Body of pancreas (tissue), 4 donors: ENCODE data around the gene TBC1D3G. TPM values are rescaled to one million over a fixed set of nuclear protein-coding genes. Genes with fewer than 3 reads are reported as not detected.
"Not testable (repeated sequence)": the region's sequence is repeated elsewhere in the genome, so short reads cannot be mapped to it uniquely, and the experiment has no call there.

Experiments used
- ATAC-seq: fragments of 150-250 bp; one replicate; pipeline ENCODE4 v1.9.1; 2016
- DNase-seq, 4 donors: peaks; one replicate each; pipeline ENCODE4 v3.0.0-alpha.2; 2019
- H3K27ac ChIP-seq, 4 donors: fragments of 200-600 bp; sonication (generic); 1 replicate in 3 of 4; 2 replicates in 1 of 4; pipeline versions ENCODE4 v1.5.1 to v1.6.1; 2016 to 2019; ENCODE audit warnings: mild to moderate bottlenecking in 1 of 4, mixed read lengths in 1 of 4, moderate library complexity in 1 of 4
- H3K27me3 ChIP-seq, 2 donors: fragments of 200-600 bp; sonication (generic); one replicate each; pipeline ENCODE4 v1.6.0; 2016; ENCODE audit warnings: mild to moderate bottlenecking in 1 of 2
- H3K36me3 ChIP-seq, 2 donors: fragments of 200-600 bp; sonication (generic); replicated peaks in 1 of 2; 2 replicates each; pipeline ENCODE4 v1.5.1; 2016; ENCODE audit warnings: low read depth in 2 of 2; ENCODE audit not compliant: insufficient read depth in 1 of 2
- H3K4me1 ChIP-seq: fragments of 200-600 bp; sonication (generic); one replicate; pipeline ENCODE4 v1.6.0; 2016
- H3K4me3 ChIP-seq, 2 donors: fragments of 200-600 bp; sonication (generic); 1 replicate in 1 of 2; 2 replicates in 1 of 2; pipeline ENCODE4 v1.5.1; 2016 to 2019
- H3K9me3 ChIP-seq, 3 donors: fragments of 200-600 bp; sonication (generic); 1 replicate in 2 of 3; 2 replicates in 1 of 3; pipeline ENCODE4 v1.5.1; 2016
- WGBS, 2 donors: methylation state at CpG; one replicate each; pipeline ENCODE4 v1.1.5; 2017; 5-methylcytosine and 5-hydroxymethylcytosine counted together
- intact Hi-C: fragments of 100-400 bp; cut with DNase I; formaldehyde crosslinking; loops from one replicate; pipeline ENCODE4 v1.15.1; 2023
- small RNA-seq: library from RNA; depleted of rRNA; stranded (forward); fragments of <200 nt; gene quantifications from one replicate; pipeline ENCODE3, GENCODE V24; 2016
- total RNA-seq, 2 donors: library from RNA; depleted of rRNA; stranded (reverse); fragments of >200 nt; gene quantifications; one replicate each; pipeline ENCODE4 v1.1.0, GENCODE V29; 2016

Gene TBC1D3G
- total RNA-seq, result not detected

GRCh38 chr17:36323584-36323983 is at the start of gene TBC1D3G:
TSS of gene TBC1D3G (plus strand) at chr17:36323884. CDS start at chr17:36325412, 1,528 bp downstream.
- H3K27me3 ChIP-seq, H3K4me3 ChIP-seq, ATAC-seq, H3K9me3 ChIP-seq, H3K4me1 ChIP-seq, H3K36me3 ChIP-seq, intact Hi-C loops, H3K27ac ChIP-seq, DNase-seq: not testable (repeated sequence)
- no CpG with 5 or more reads among the region's 9 CpGs for WGBS, 2 donors

GRCh38 chr17:36283256-36283655 is 40.4 kb upstream of the TBC1D3G start:
- intact Hi-C loops, H3K4me1 ChIP-seq, H3K9me3 ChIP-seq, H3K36me3 ChIP-seq, H3K27me3 ChIP-seq, H3K4me3 ChIP-seq, DNase-seq, H3K27ac ChIP-seq, ATAC-seq: not testable (repeated sequence)
- no CpG with 5 or more reads among the region's 1 CpG for WGBS, 2 donors

DNA sequence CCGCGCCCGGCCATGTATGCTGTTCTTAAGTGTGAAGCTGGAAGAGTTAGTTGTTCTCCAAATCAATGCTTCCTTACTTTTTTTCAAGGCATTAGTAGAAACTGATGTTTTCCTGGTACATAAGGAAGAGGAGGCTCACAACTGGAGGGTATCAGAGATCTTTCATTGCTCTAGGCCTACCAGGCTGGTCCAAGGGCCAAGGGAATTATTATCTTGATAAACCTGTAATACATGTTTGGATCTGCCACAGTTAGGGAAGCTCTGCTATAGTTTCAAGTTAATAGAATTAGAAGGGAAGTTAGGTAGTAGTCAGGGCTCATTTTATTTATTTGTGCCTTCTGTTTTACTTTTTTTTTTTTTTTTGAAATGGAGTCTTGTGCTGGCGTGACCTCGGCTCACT is 39.5 kb upstream of the TBC1D3G start:
- H3K4me3 ChIP-seq, intact Hi-C loops, ATAC-seq: not testable (repeated sequence)

DNA sequence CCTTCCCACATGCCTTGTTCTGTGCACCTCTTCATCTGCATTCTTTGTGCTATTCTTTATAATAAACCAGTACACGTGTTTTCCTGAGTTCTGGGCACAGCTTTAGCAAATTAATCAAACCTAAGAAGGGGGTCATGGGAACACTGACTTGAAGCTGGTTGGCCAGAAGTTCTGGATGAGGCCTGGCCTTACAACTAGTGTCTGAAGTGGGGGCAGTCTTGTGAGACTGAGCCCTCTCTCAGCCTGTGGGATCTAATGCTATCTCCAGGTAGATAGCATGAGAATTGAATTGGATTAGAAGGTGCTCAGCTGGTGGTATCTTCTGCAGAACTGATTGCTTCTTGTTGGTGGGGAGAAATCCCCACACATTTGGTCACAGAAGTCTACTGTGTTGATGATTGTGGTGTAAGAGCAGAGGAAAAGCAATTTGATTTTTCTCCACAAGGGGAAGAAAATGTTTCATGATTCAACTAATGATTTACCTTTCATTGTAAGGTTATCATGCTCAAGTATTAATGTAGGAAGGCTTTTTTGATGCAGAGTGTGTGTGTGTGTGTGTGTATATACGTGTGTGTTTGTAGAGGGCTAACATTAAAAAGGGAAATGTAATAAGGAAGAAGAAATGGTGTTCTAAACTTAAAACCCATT is 33.6 kb upstream of the TBC1D3G start:
- H3K36me3 ChIP-seq, intact Hi-C loops, H3K27ac ChIP-seq, H3K4me3 ChIP-seq, H3K27me3 ChIP-seq, DNase-seq, H3K4me1 ChIP-seq, H3K9me3 ChIP-seq, ATAC-seq: not testable (repeated sequence)
- 18 to 28% methylated on average over 1 of the region's 2 CpGs for WGBS, 2 donors

More for the DNA sequence above, 39.5 kb upstream of the TBC1D3G start:
- not testable (repeated sequence) for H3K36me3 ChIP-seq, H3K9me3 ChIP-seq, H3K27ac ChIP-seq, H3K4me1 ChIP-seq, DNase-seq, H3K27me3 ChIP-seq
- WGBS, 2 donors, result no CpG with 5 or more reads among the region's 5 CpGs

- ATAC-seq, intact Hi-C loops: not testable (repeated sequence)
- no CpG with 5 or more reads among the region's 1 CpG for WGBS, 2 donors
Measured at GRCh38 chr17:36295161-36295560, 28.5 kb upstream of the TBC1D3G start.

DNA sequence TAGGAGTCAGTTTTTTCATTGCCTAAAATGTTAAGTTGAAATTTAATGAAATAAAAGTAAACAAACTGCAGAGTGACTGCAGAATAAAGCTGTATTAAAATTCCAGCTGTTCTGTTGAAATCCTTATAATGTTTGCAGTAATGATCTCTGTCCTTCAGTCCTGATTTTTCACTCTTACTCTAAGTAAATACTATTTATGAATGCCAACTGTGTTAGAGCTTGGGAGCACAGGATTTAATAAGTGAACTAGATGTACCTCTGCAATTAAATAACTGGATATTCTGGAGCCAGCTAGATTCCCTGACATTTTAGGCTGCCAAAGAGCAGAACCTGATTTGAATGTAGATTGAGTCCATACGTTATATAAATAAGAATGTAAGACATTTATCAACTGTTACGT is 7.9 kb upstream of the TBC1D3G start:
- H3K27me3 ChIP-seq, H3K36me3 ChIP-seq, H3K9me3 ChIP-seq, DNase-seq, intact Hi-C loops, ATAC-seq, H3K27ac ChIP-seq, H3K4me1 ChIP-seq, H3K4me3 ChIP-seq: not testable (repeated sequence)
- no CpG with 5 or more reads among the region's 2 CpGs for WGBS, 2 donors

More at GRCh38 chr17:36295161-36295560, 28.5 kb upstream of the TBC1D3G start:
- H3K4me1 ChIP-seq, H3K9me3 ChIP-seq, H3K4me3 ChIP-seq, H3K27ac ChIP-seq, H3K27me3 ChIP-seq, DNase-seq, H3K36me3 ChIP-seq: not testable (repeated sequence)

DNA sequence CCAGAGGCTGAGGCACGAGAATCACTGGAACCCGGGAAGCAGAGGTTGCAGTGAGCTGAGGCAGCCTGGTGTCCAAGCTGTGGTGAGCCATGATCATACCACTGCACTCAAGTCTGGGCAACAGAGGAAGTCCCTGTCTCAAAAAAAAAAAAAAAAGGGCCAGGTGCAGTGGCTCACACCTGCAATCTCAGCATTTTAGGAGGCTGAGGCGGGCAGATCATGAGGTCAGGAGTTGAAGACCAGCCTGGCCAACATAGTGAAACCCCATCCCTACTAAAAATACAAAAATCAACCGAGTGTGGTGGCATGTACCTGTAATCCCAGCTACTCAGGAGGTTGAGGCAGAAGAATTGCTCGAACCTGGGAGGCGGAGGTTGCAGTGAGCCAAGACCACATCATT is 38.8 kb downstream of the TBC1D3G start:
- H3K36me3 ChIP-seq, H3K27me3 ChIP-seq: not testable (repeated sequence)
- 100% methylated on average over 3 to 4 of the region's 6 CpGs for WGBS, 2 donors

GRCh38 chr17:36375938-36376337 is 52.3 kb downstream of the TBC1D3G start:
- WGBS, 2 donors, result no CpG with 5 or more reads among the region's 7 CpGs
- ATAC-seq, intact Hi-C loops, DNase-seq, H3K4me3 ChIP-seq, H3K36me3 ChIP-seq, H3K9me3 ChIP-seq, H3K27me3 ChIP-seq, H3K27ac ChIP-seq, H3K4me1 ChIP-seq: not testable (repeated sequence)

More for the DNA sequence above, 38.8 kb downstream of the TBC1D3G start:
- ATAC-seq, intact Hi-C loops, H3K9me3 ChIP-seq, H3K4me1 ChIP-seq, DNase-seq, H3K4me3 ChIP-seq, H3K27ac ChIP-seq: not testable (repeated sequence)

Small RNA genes within 50 kb of the gene (small RNA-seq; reads per million reads assigned to genes)
- gene RF00019, result not detected

Other genes with a start within 250 kb of the TBC1D3G start
- not detected for gene CCL3, start 233.7 kb upstream of the TBC1D3G start, total RNA-seq
- not detected for gene CCL4, start 220.1 kb upstream of the TBC1D3G start, total RNA-seq
- gene TBC1D3B, start 147.2 kb upstream of the TBC1D3G start, total RNA-seq, result not detected
- 1 to 10 TPM in 1 of 2 donors, not detected in 1; 2.1 TPM for gene CCL3L1, start 127.1 kb upstream of the TBC1D3G start, total RNA-seq
- gene CCL4L2, start 112.8 kb upstream of the TBC1D3G start, total RNA-seq, result not detected
- not detected for gene TBC1D3I, start 59.3 kb upstream of the TBC1D3G start, total RNA-seq
- gene TBC1D3H, start 64.6 kb downstream of the TBC1D3G start, total RNA-seq, result not detected
- 10 to 100 TPM; 21.1 to 32.4 TPM for gene ZNHIT3, start 162.8 kb downstream of the TBC1D3G start, total RNA-seq
- gene MYO19, start 211.0 kb downstream of the TBC1D3G start, total RNA-seq, result 10 to 100 TPM; 37.4 to 78.1 TPM
- gene PIGW, start 211.1 kb downstream of the TBC1D3G start, total RNA-seq, result 1 to 10 TPM; 2.6 TPM
- 10 to 100 TPM; 36.3 to 43.8 TPM for gene GGNBP2, start 221.0 kb downstream of the TBC1D3G start, total RNA-seq